HCT116 (cell line): ENCODE data around the gene FHOD3.

ENCODE experiments used
- ATF3 ChIP-seq: IDR thresholded peaks from 2 replicates; pipeline ENCODE4 v1.6.1; 2012
- CTCF ChIP-seq, 3 experiments: fragments of 200-600 bp in 1 of 3; sonication (generic) in 1 of 3; IDR thresholded peaks in 2 of 3; conservative IDR thresholded peaks in 1 of 3; 2 replicates each; pipeline ENCODE4 v1.5.1; 2012 to 2017; ENCODE audit warnings: low read depth in 2 of 3, low read length in 2 of 3, antibody characterized with exemption in 1 of 3, borderline replicate concordance in 1 of 3, control low read depth in 1 of 3, mild to moderate bottlenecking in 1 of 3, mixed read lengths in 1 of 3, mixed run types in 1 of 3, moderate library complexity in 1 of 3; ENCODE audit not compliant: insufficient read depth in 1 of 3
- POLR2A ChIP-seq: IDR thresholded peaks from 2 replicates; pipeline ENCODE4 v1.7.0; 2011; ENCODE audit warnings: borderline replicate concordance; ENCODE audit not compliant: insufficient read depth, insufficient read length; ENCODE audit errors: extremely low read depth
- POLR2AphosphoS5 ChIP-seq: IDR thresholded peaks from 2 replicates; pipeline ENCODE4 v1.6.1; 2011; ENCODE audit warnings: mild to moderate bottlenecking, low read depth, low read length, moderate library complexity
- REST ChIP-seq: IDR thresholded peaks from 2 replicates; pipeline ENCODE4 v1.6.1; 2012; ENCODE audit warnings: low read depth
- YY1 ChIP-seq: IDR thresholded peaks from 2 replicates; pipeline ENCODE4 v1.6.1; 2011; ENCODE audit warnings: low read length, low read depth, moderate library complexity, mild to moderate bottlenecking; ENCODE audit not compliant: insufficient replicate concordance; ENCODE audit errors: extremely low read depth

GRCh38 chr18:36428431-36429029 is 131.0 kb downstream of the FHOD3 start:
- TF ChIP-seq CTCF (IDR thresholded peaks at IDR 0.05 in 2 of 3, conservative IDR thresholded peaks at IDR 0.05 in 1 of 3; ENCODE audit: borderline replicate concordance in 1 of 3, insufficient read depth in 1 of 3, low read depth in 2 of 3, low read length in 2 of 3) = no peak
- no peak for TF ChIP-seq YY1
- no peak for TF ChIP-seq POLR2A
- no peak for TF ChIP-seq POLR2AphosphoS5
- TF ChIP-seq ATF3 = no peak
- no peak for TF ChIP-seq REST
